Measurements from ENCODE around the gene HFE. TPM values are rescaled to one million over a fixed set of nuclear protein-coding genes. Genes with fewer than 3 reads are reported as not detected.
"Not testable (repeated sequence)": the region's sequence is repeated elsewhere in the genome, so short reads cannot be mapped to it uniquely, and the experiment has no call there.

HFE gene
- total RNA-seq, 3 donors from 2014 or later (not counting 1 experiment from before 2014, with no cell fraction given): 1.5 to 2.3 (median 1.8) TPM

DNA sequence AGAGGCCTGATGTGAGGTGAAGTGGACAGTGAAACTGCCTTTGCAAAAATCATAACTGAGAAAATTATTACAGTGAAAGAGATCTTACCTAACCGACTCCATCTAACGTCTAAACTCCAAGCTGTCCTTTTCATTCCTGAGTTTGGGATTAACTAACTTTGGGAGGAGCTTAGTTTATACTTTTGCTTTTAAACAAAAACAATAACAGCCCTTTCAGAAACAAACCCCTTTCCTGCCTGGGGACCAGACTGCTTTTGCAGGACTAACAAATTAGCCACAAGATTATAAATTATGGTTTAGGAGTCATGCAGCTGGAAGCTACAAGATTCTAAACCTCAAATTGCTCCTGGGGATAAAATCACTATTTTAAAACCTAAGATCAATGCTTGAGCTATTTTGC is 38.6 kb upstream of the HFE start:
- H3K27me3 Mint-ChIP-seq (ENCODE audit: low read depth in 2 of 2): no peaks in the 10 kb centered on the region
- Histone ChIP-seq H3K36me3 (ENCODE audit: control insufficient read depth, insufficient read depth, low read length) (no peaks in the 10 kb centered on the region), H3K27ac (ENCODE audit: low read length) (no peak overlapping the region), H3K27me3 (ENCODE audit: control insufficient read depth, insufficient read depth, low read length) (no peaks in the 10 kb centered on the region), H3K4me1 (ENCODE audit: control insufficient read depth, insufficient read depth, low read length) (peaks cover 17% of the 10 kb centered on the region), H3K4me3 (ENCODE audit: low read length) (no peak overlapping the region), H3K9me3 (ENCODE audit: control insufficient read depth, insufficient read depth, low read length) (no peaks in the 10 kb centered on the region)
- H3K4me1 Mint-ChIP-seq: peaks cover 19 to 21% of the 10 kb centered on the region in 2 donors
- TF ChIP-seq, protein P1, sequence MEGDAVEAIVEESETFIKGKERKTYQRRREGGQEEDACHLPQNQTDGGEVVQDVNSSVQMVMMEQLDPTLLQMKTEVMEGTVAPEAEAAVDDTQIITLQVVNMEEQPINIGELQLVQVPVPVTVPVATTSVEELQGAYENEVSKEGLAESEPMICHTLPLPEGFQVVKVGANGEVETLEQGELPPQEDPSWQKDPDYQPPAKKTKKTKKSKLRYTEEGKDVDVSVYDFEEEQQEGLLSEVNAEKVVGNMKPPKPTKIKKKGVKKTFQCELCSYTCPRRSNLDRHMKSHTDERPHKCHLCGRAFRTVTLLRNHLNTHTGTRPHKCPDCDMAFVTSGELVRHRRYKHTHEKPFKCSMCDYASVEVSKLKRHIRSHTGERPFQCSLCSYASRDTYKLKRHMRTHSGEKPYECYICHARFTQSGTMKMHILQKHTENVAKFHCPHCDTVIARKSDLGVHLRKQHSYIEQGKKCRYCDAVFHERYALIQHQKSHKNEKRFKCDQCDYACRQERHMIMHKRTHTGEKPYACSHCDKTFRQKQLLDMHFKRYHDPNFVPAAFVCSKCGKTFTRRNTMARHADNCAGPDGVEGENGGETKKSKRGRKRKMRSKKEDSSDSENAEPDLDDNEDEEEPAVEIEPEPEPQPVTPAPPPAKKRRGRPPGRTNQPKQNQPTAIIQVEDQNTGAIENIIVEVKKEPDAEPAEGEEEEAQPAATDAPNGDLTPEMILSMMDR (IDR thresholded peaks at IDR 0.05): no peak
- WGBS (ENCODE audit: insufficient coverage): no CpG with 5 or more reads among the region's 2 CpGs
- intact Hi-C loops (cut with micrococcal nuclease): no loop called here
- DNase-seq (no peak), ATAC-seq (no peak)
- no peak overlapping the region for H3K4me3 Mint-ChIP-seq
- no peaks in the 10 kb centered on the region for H3K36me3 Mint-ChIP-seq
- no peaks in the 10 kb centered on the region for H3K9me3 Mint-ChIP-seq
- H3K27ac Mint-ChIP-seq: no peak overlapping the region

DNA sequence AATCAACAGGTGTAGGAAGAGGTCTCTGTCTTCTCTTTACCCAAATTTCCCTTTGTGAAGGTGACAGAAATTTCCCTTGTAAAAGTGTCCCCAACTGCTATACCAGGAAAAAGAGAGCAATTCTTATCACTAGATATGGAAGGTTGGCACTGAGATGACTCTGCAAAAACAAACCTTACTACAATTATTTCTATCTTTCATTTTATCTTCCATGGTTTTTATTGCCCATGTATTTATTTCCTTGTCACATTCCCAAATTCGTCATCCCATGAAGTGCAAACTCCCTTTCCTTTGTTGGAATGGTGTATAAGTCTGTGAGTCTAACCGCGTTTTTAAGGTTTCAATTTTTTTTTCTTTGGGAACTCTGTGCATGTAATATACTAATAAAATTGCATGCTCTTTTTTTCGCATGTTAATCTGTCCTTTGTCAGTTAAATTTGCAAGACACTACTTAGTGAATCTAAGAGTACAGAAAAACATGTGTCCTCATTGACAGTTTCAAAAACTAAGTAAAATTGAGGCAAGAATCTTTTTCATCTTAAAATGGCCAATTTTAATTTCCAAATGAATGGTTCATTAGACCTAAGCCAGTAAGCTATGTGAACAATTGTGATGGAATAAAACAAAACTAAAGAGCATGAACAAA is 35.4 kb upstream of the HFE start:
- peaks cover 29 to 31% of the 10 kb centered on the region in 2 donors for H3K4me1 Mint-ChIP-seq
- no peaks in the 10 kb centered on the region for H3K36me3 Mint-ChIP-seq
- Histone ChIP-seq H3K4me1 (ENCODE audit: control insufficient read depth, insufficient read depth, low read length) (peaks cover 16% of the 10 kb centered on the region), H3K9me3 (ENCODE audit: control insufficient read depth, insufficient read depth, low read length) (no peaks in the 10 kb centered on the region), H3K27me3 (ENCODE audit: control insufficient read depth, insufficient read depth, low read length) (no peaks in the 10 kb centered on the region), H3K4me3 (ENCODE audit: low read length) (no peak overlapping the region), H3K27ac (ENCODE audit: low read length) (no peak overlapping the region), H3K36me3 (ENCODE audit: control insufficient read depth, insufficient read depth, low read length) (no peaks in the 10 kb centered on the region)
- ATAC-seq: no peak
- TF ChIP-seq, protein P1 (IDR thresholded peaks at IDR 0.05): no peak
- no peaks in the 10 kb centered on the region for H3K27me3 Mint-ChIP-seq (ENCODE audit: low read depth in 2 of 2)
- peak overlapping the region; percentile 9 for H3K4me3 Mint-ChIP-seq
- 100% methylated on average over 1 of the region's 4 CpGs for WGBS (ENCODE audit: insufficient coverage)
- intact Hi-C loops (cut with micrococcal nuclease): no loop called here
- no peak for DNase-seq
- H3K27ac Mint-ChIP-seq: no peak overlapping the region
- no peaks in the 10 kb centered on the region for H3K9me3 Mint-ChIP-seq

DNA sequence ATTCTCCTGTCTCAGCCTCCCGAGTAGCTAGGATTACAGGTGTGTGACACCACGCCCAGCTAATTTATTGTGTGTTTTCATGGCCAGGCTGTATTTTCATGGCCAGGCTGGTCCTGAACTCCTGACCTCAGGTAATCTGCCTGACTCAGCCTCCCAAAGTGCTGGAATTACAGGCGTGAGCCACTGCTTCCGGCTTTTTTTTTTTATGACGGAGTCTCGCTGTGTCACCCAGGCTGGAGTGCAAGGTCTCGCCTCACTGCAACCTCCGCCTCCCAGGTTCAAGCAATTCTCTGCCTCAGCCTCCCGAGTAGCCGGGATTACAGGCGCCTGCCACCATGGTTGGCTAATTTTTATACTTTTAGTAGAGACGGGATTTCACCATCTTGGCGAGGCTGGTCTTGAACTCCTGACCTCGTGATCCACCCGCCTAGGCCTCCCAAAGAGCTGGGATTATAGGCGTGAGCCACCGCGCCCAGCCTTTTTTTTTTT is 34.4 kb upstream of the HFE start:
- H3K36me3 ChIP-seq (ENCODE audit: control insufficient read depth, insufficient read depth, low read length); intact Hi-C loops (cut with micrococcal nuclease); H3K4me3 ChIP-seq (ENCODE audit: low read length); H3K27ac ChIP-seq (ENCODE audit: low read length); DNase-seq; H3K36me3 Mint-ChIP-seq; H3K9me3 ChIP-seq (ENCODE audit: control insufficient read depth, insufficient read depth, low read length); H3K27me3 ChIP-seq (ENCODE audit: control insufficient read depth, insufficient read depth, low read length); ATAC-seq; H3K9me3 Mint-ChIP-seq; H3K27me3 Mint-ChIP-seq (ENCODE audit: low read depth in 2 of 2): not testable (repeated sequence)
- 98% methylated on average over 18 of the region's 18 CpGs for WGBS (ENCODE audit: insufficient coverage)
- Mint-ChIP-seq H3K27ac (peak overlapping the region in 1 of 2 donors; percentile 99), H3K4me3 (peak overlapping the region; percentile 52), H3K4me1 (peaks cover 29 to 35% of the 10 kb centered on the region in 2 donors)
- peaks cover 19% of the 10 kb centered on the region for H3K4me1 ChIP-seq (ENCODE audit: control insufficient read depth, insufficient read depth, low read length)

DNA sequence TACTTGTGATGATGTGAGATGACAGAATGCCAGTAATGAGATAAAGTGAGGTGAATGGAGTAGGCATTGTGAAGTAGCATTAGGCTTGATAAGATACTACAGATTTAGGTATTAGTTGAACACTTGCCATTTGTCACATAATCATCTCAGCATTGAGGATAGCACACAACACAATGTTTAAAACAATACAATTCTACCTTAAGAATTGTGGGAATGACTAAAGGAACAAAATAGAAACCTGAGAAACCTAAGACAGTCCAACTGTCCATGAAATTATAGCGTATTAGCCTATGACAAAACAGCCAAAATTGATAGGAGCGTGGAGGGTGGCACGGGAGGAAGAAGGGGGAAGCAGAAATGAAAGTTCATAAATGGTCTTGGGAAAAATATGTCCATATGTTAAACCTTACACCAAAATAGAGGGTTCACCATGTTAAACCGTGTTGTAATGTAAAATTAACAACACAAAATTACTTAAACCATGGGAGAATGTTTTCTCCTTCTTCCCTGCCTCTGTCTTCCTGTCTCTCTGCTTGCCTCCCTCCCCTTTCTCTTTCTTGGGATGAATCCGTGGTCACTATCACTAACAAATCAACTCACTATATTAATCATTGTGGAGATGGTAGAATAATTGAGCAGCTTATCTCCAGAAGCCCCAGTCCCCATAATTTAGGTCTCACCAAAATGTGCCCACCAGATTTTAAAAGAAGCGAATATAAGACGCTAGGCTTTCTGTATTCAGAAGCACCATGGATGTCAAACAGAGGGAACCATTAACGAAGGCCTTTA is 33.0 kb upstream of the HFE start:
- H3K27me3 ChIP-seq (ENCODE audit: control insufficient read depth, insufficient read depth, low read length): no peaks in the 10 kb centered on the region
- peak in 1 of 2 donors; percentile 18 for DNase-seq
- intact Hi-C loops (cut with micrococcal nuclease): loop anchor here (2.0 kb wide), 2 partner anchors 69 to 105 kb away; a partner anchor contains a TSS
- no peaks in the 10 kb centered on the region for H3K36me3 ChIP-seq (ENCODE audit: control insufficient read depth, insufficient read depth, low read length)
- peak overlapping the region; percentile 96 for H3K4me3 Mint-ChIP-seq
- TF ChIP-seq, protein P1 (IDR thresholded peaks at IDR 0.05): no peak
- H3K9me3 ChIP-seq (ENCODE audit: control insufficient read depth, insufficient read depth, low read length): no peaks in the 10 kb centered on the region
- H3K9me3 Mint-ChIP-seq: no peaks in the 10 kb centered on the region
- peak overlapping the region; percentile 92 for H3K27ac ChIP-seq (ENCODE audit: low read length)
- H3K4me1 Mint-ChIP-seq: peaks cover 29 to 35% of the 10 kb centered on the region in 2 donors
- peak overlapping the region; percentile 78 for H3K4me3 ChIP-seq (ENCODE audit: low read length)
- H3K4me1 ChIP-seq (ENCODE audit: control insufficient read depth, insufficient read depth, low read length): peaks cover 19% of the 10 kb centered on the region
- H3K27ac Mint-ChIP-seq: peak overlapping the region; percentile 98 to 99
- no peak for ATAC-seq
- no peaks in the 10 kb centered on the region for H3K36me3 Mint-ChIP-seq
- WGBS (ENCODE audit: insufficient coverage): 5% methylated on average over 4 of the region's 8 CpGs
- no peaks in the 10 kb centered on the region for H3K27me3 Mint-ChIP-seq (ENCODE audit: low read depth in 2 of 2)

Data from natural killer cell (primary cell).